Ishikawa (cell line): ENCODE measurements around the gene SERINC5.

Experiments used
- CEBPB ChIP-seq: IDR thresholded peaks from 2 replicates; pipeline ENCODE4 v1.6.1; 2012
- CREB1 ChIP-seq: IDR thresholded peaks from 2 replicates; pipeline ENCODE4 v1.6.1; 2012; ENCODE audit warnings: low read depth
- EGR1 ChIP-seq: IDR thresholded peaks from 2 replicates; pipeline ENCODE4 v1.6.1; 2012
- EP300 ChIP-seq: IDR thresholded peaks from 2 replicates; pipeline ENCODE4 v1.6.1; 2012; ENCODE audit warnings: borderline replicate concordance
- FOXM1 ChIP-seq: IDR thresholded peaks from 2 replicates; pipeline ENCODE4 v1.6.1; 2012; ENCODE audit warnings: low read depth, borderline replicate concordance
- NFIC ChIP-seq: IDR thresholded peaks from 2 replicates; pipeline ENCODE4 v1.6.1; 2012
- RAD21 ChIP-seq: IDR thresholded peaks from 2 replicates; pipeline ENCODE4 v1.6.1; 2012; ENCODE audit warnings: low read depth
- REST ChIP-seq: IDR thresholded peaks from 2 replicates; pipeline ENCODE4 v1.6.1; 2012; ENCODE audit warnings: low read depth, mild to moderate bottlenecking
- TAF1 ChIP-seq: IDR thresholded peaks from 2 replicates; pipeline ENCODE4 v1.6.1; 2012; ENCODE audit warnings: low read depth, mild to moderate bottlenecking
- TCF12 ChIP-seq: IDR thresholded peaks from 2 replicates; pipeline ENCODE4 v1.6.1; 2012; ENCODE audit warnings: low read depth
- TEAD4 ChIP-seq: IDR thresholded peaks from 2 replicates; pipeline ENCODE4 v1.6.1; 2012
- YY1 ChIP-seq: IDR thresholded peaks from 2 replicates; pipeline ENCODE4 v1.6.1; 2012; ENCODE audit warnings: low read depth
- ZBTB7A ChIP-seq: IDR thresholded peaks from 2 replicates; pipeline ENCODE4 v1.6.1; 2012; ENCODE audit warnings: low read depth
- TF ChIP-seq, protein P1 (sequence below): IDR thresholded peaks from 2 replicates; pipeline ENCODE4 v1.6.1; 2012
- TF ChIP-seq, protein P2 (sequence below): IDR thresholded peaks from 2 replicates; pipeline ENCODE4 v1.6.1; 2012

SERINC5 gene

DNA sequence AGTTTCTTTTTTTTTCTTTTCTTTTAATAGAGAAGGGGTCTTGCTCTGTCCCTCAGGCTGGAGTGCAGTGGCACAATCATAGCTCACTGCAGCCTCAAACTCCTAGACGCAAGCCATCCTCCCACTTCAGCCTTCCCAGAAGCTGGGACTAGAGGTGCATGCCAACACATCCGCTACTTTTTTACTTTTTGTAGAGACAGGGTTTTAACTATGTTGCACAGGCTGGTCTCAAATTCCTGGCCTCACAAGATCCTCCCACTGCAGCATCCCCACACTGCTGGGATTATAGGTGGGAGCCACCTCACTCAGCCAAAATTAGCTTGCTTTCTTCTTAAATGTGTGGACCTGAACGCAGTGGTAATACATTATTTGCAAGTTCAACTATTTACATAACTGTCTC, 66.1 kb downstream of the SERINC5 start:
- TF ChIP-seq CEBPB (no peak), TCF12 (no peak), ZBTB7A (no peak), YY1 (no peak), FOXM1 (no peak), CREB1 (no peak), EGR1 (no peak)
- TF ChIP-seq, protein P1, sequence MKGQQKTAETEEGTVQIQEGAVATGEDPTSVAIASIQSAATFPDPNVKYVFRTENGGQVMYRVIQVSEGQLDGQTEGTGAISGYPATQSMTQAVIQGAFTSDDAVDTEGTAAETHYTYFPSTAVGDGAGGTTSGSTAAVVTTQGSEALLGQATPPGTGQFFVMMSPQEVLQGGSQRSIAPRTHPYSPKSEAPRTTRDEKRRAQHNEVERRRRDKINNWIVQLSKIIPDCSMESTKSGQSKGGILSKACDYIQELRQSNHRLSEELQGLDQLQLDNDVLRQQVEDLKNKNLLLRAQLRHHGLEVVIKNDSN, result no peak

GRCh38 chr5:80189201-80189600, 66.6 kb downstream of the SERINC5 start:
- no peak for TF ChIP-seq TEAD4
- no peak for TF ChIP-seq RAD21
- TF ChIP-seq NFIC, result no peak
- no peak for TF ChIP-seq CREB1
- no peak for TF ChIP-seq TCF12
- no peak for TF ChIP-seq FOXM1

DNA sequence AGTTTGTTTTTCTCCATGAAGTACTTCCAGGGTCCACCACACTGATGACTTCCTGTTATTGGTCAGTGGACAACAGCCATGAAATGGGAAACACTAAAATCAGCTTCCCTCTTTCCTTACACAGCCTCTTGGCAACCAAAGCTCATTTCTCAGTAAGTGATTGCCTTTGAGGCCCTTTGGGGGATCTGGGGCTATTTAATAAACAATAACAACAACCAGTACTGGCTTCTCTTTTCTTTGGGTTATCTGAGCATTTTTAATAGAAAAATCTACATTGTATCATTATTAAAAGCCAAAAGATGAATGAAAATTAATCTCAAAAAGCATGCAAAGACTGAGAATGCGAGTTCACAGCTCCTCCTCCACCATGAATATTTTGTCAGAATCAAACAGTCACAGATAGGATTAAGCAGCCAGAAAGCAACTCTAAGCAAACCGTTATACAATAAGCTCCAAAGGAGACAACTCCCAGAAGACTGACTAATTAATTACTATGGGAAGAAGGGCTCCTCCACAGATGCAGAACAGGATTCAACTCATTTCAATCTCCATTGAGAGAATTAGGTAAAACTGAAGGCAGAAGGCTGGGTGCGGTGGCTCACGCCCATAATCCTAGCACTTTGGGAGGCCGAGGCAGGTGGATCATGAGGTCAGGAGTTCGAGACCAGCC, 68.3 kb downstream of the SERINC5 start:
- TF ChIP-seq, protein P1, result no peak
- TF ChIP-seq FOXM1 (no peak), TEAD4 (no peak), TCF12 (no peak), REST (no peak), TAF1 (no peak), ZBTB7A (no peak), CREB1 (no peak), EGR1 (no peak), RAD21 (no peak)
- TF ChIP-seq, protein P2, sequence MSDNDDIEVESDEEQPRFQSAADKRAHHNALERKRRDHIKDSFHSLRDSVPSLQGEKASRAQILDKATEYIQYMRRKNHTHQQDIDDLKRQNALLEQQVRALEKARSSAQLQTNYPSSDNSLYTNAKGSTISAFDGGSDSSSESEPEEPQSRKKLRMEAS, result no peak

GRCh38 chr5:80185095-80185494, 70.8 kb downstream of the SERINC5 start:
- TF ChIP-seq CEBPB, result no peak
- no peak for TF ChIP-seq CREB1
- TF ChIP-seq EGR1, result no peak
- TF ChIP-seq FOXM1, result no peak
- TF ChIP-seq EP300, result no peak
- no peak for TF ChIP-seq YY1
- TF ChIP-seq, protein P2, result no peak
- no peak for TF ChIP-seq RAD21
- no peak for TF ChIP-seq TAF1
- TF ChIP-seq TEAD4, result no peak
- TF ChIP-seq NFIC, result no peak
- no peak for TF ChIP-seq ZBTB7A
- TF ChIP-seq TCF12, result no peak
- TF ChIP-seq REST, result no peak
- TF ChIP-seq, protein P1, result no peak

DNA sequence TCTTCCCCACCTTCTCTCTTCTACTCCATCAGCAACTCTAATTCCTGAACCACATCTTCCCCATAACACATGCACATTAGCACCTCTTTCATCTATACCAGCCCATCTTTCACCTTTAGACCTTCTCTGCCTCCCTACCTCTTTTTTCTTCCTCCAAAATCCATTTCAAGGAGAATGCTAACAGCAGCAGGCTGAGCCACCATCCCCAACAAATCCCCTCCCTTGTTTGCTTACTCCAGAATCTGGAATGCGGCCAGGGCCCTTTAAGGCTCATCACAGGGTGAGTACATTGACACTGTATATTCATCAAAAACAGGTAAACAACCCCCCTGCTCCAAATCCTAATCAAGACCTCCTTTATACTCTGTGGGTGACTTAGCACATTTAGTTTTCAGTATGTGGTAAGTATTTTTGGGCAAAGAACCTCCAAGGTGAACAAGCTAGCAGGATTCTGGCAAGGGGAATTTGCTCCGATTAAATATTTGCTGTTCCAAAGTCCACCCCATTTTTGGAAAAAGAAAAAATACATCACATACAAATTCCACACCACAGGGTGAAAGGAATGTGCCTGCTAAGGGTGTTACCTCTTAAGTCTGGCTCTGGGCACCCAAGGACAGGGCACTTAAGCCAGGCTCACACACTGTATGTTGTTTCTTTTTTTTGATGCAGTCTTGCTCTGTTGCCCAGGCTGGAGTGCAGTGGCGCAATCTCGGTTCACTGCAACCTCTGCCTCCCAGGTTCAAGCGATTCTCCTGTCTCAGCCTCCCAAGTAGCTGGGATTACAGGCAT, 71.4 kb downstream of the SERINC5 start:
- TF ChIP-seq RAD21 (no peak), ZBTB7A (no peak), FOXM1 (no peak), CREB1 (no peak), REST (no peak)
- TF ChIP-seq, protein P1, result no peak
- TF ChIP-seq, protein P2, result no peak
